MM.1S (cell line): ENCODE results near the gene STARD10.

Source experiments
- DNase-seq: peaks from one replicate; pipeline ENCODE4 v3.0.0-alpha.2; 2015
- H2AFZ ChIP-seq: fragments of 300-600 bp; sonication (generic); 2 replicates; pipeline ENCODE4 v1.6.0; 2016; ENCODE audit warnings: antibody characterized with exemption, low read length
- H3F3A ChIP-seq: fragments of 300-600 bp; sonication (generic); 2 replicates; pipeline ENCODE4 v1.6.1; 2016; ENCODE audit warnings: mild to moderate bottlenecking, antibody characterized with exemption, low read length, moderate library complexity, mixed read lengths; ENCODE audit not compliant: insufficient read depth
- H3K27ac ChIP-seq: fragments of 300-600 bp; sonication (generic); 2 replicates; pipeline ENCODE4 v1.5.1; 2016; ENCODE audit warnings: mild to moderate bottlenecking, low read length
- H3K27me3 ChIP-seq: fragments of 300-600 bp; sonication (generic); replicated peaks from 2 replicates; pipeline ENCODE4 v1.6.0; 2016; ENCODE audit warnings: low read length; ENCODE audit not compliant: insufficient read depth
- H3K36me3 ChIP-seq: fragments of 300-600 bp; sonication (generic); replicated peaks from 2 replicates; pipeline ENCODE4 v1.6.1; 2016; ENCODE audit warnings: mild to moderate bottlenecking, low read length, mixed read lengths; ENCODE audit not compliant: insufficient read depth
- H3K4me1 ChIP-seq: fragments of 300-600 bp; sonication (generic); 2 replicates; pipeline ENCODE4 v1.6.1; 2016; ENCODE audit warnings: low read length, mixed read lengths
- H3K4me2 ChIP-seq: fragments of 300-600 bp; sonication (generic); 2 replicates; pipeline ENCODE4 v1.6.0; 2016; ENCODE audit warnings: low read depth, low read length
- H3K4me3 ChIP-seq: fragments of 300-600 bp; sonication (generic); 2 replicates; pipeline ENCODE4 v1.5.1; 2016; ENCODE audit warnings: low read length, mixed read lengths
- H3K79me2 ChIP-seq: fragments of 300-600 bp; sonication (generic); 2 replicates; pipeline ENCODE4 v1.6.1; 2016; ENCODE audit warnings: mixed run types, low read length, mixed read lengths
- H3K9ac ChIP-seq: fragments of 300-600 bp; sonication (generic); 2 replicates; pipeline ENCODE4 v1.6.1; 2016; ENCODE audit warnings: low read length, mixed read lengths
- H3K9me2 ChIP-seq: fragments of 300-600 bp; sonication (generic); replicated peaks from 2 replicates; pipeline ENCODE4 v1.6.1; 2016; ENCODE audit warnings: mild to moderate bottlenecking, low read length, mixed read lengths; ENCODE audit not compliant: insufficient read depth
- H3K9me3 ChIP-seq: fragments of 300-600 bp; sonication (generic); replicated peaks from 2 replicates; pipeline ENCODE4 v1.6.1; 2016; ENCODE audit warnings: mild to moderate bottlenecking, low read length, mixed read lengths; ENCODE audit not compliant: insufficient read depth
- H4K20me1 ChIP-seq: fragments of 300-600 bp; sonication (generic); 2 replicates; pipeline ENCODE4 v1.6.1; 2016; ENCODE audit warnings: mild to moderate bottlenecking, low read length, moderate library complexity, mixed read lengths; ENCODE audit not compliant: insufficient read depth
- CTCF ChIP-seq: fragments of 300-600 bp; sonication (generic); IDR thresholded peaks from 2 replicates; pipeline ENCODE4 v1.5.1; 2016; ENCODE audit warnings: antibody characterized with exemption, low read length, mixed read lengths
- EZH2 ChIP-seq: fragments of 300-600 bp; sonication (generic); optimal IDR thresholded peaks from 2 replicates; pipeline ENCODE3; 2017; ENCODE audit warnings: low read depth, mild to moderate bottlenecking, antibody characterized with exemption, low read length, mixed read lengths
- EZH2phosphoT487 ChIP-seq: fragments of 300-600 bp; sonication (generic); IDR thresholded peaks from 2 replicates; pipeline ENCODE4 v1.6.1; 2018; ENCODE audit warnings: antibody characterized with exemption, low read length

Gene STARD10

GRCh38 chr11:72706579-72706978 is 87.3 kb downstream of the STARD10 start:
- Histone ChIP-seq H3K36me3 (no peaks in the 10 kb centered on the region; the same call in 1 of the 2 replicates), H3K9me2 (no peaks in the 10 kb centered on the region), H3K27me3 (no peaks in the 10 kb centered on the region), H4K20me1 (no peaks in the 10 kb centered on the region), H3K4me3 (no peak overlapping the region), H3K79me2 (peaks cover 6% of the 10 kb centered on the region), H3K4me1 (no peaks in the 10 kb centered on the region), H3K27ac (no peak overlapping the region), H3K9ac (no peak overlapping the region), H3K9me3 (no peaks in the 10 kb centered on the region), H3F3A (no peaks in the 10 kb centered on the region), H2AFZ (no peak overlapping the region), H3K4me2 (no peak overlapping the region)
- DNase-seq, result no peak
- TF ChIP-seq EZH2phosphoT487 (no peak), EZH2 (no peak), CTCF (no peak)

DNA sequence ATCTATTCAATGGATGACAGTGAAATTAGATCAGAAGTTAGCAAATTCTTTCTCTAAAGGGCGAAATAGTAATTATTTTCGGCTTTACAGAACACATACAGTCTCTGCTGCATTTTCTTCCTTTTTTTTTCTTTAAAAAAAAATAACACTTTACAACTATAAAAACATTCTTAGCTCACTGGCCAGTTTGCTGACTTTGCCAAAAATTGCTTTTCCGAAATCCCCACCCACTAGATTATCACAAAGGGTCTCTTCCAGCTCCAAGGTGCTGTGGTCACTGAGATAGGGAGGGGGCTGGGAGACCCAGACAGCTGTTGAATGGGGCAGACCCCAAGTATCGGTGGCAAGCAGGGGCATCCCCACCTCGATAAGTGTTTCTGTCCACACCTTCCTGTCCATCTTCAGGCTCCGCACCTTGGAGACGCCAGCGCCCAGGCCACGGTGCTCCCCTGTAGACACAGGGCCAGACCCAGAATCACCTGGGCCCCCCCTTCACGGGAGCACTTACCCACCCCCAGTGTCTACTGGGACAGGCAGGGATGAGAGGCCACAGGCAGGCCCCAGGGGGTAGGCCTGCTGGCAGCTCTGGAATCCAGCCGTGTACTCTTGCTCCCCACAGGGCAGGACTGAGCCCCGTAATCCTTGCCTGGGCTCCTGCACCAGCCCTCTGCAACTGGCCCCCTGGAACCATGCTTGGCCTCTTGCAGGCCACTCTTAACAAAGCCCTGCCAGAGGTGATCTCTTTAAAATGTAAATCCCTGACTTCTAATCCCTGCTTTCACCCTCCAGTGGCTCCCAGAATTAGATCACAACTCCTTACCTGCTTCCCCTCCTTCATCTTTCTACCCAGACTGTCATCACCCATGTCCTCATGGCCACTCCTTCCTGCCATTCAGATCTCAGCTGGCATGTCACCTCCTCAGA is 88.1 kb downstream of the STARD10 start:
- no peaks in the 10 kb centered on the region for H3K27me3 ChIP-seq
- H3K9me3 ChIP-seq, result no peaks in the 10 kb centered on the region
- H3F3A ChIP-seq, result no peaks in the 10 kb centered on the region
- no peaks in the 10 kb centered on the region; the same call in 1 of the 2 replicates for H3K36me3 ChIP-seq
- no peak overlapping the region for H3K4me3 ChIP-seq
- H3K9me2 ChIP-seq, result no peaks in the 10 kb centered on the region
- H3K79me2 ChIP-seq, result no peaks in the 10 kb centered on the region; the same call in 1 of the 2 replicates
- H3K9ac ChIP-seq, result no peak overlapping the region
- H3K4me2 ChIP-seq, result no peak overlapping the region
- DNase-seq, result no peak
- H2AFZ ChIP-seq, result no peak overlapping the region
- no peaks in the 10 kb centered on the region for H3K4me1 ChIP-seq
- TF ChIP-seq EZH2 (no peak), CTCF (no peak), EZH2phosphoT487 (no peak)
- no peaks in the 10 kb centered on the region for H4K20me1 ChIP-seq
- H3K27ac ChIP-seq, result no peak overlapping the region

DNA sequence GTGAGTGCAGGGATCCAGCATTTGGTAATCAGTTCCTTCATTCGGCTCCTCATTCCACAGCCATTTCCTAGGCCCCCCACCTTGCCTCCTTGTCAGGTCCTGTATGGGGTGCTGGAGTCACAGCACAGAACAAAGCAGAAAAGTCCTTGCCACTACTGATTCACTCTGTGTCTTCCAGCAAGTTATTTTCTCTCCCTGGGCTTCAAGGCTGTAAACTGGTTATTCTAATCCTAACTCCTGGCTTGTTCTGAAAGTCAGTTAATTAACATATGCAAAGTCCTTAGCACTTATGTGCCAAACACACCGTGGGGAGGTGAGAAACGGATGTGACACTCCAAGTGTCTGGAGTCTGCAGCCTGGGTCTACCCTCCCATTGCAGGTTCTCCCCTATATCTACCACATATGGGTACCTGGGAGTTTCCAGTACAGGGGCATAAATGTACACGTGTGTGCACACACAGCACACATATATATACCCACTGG is 89.0 kb downstream of the STARD10 start:
- Histone ChIP-seq H3K27me3 (no peaks in the 10 kb centered on the region), H2AFZ (no peak overlapping the region), H3K9ac (no peak overlapping the region), H3K79me2 (no peaks in the 10 kb centered on the region), H3K4me3 (no peak overlapping the region), H3K9me3 (no peaks in the 10 kb centered on the region), H4K20me1 (no peaks in the 10 kb centered on the region), H3K4me2 (no peak overlapping the region), H3K36me3 (no peaks in the 10 kb centered on the region; the same call in 1 of the 2 replicates), H3F3A (no peaks in the 10 kb centered on the region), H3K4me1 (no peaks in the 10 kb centered on the region), H3K27ac (no peak overlapping the region), H3K9me2 (no peaks in the 10 kb centered on the region)
- DNase-seq, result no peak
- no peak for TF ChIP-seq EZH2phosphoT487
- no peak for TF ChIP-seq CTCF
- no peak for TF ChIP-seq EZH2
